A549 (cell line): ENCODE measurements around the gene KDM1B. TPM values are rescaled to one million over a fixed set of nuclear protein-coding genes. Genes with fewer than 3 reads are reported as not detected.

Source experiments
- ATAC-seq, 2 experiments: fragments of 200-7000 bp in 1 of 2; fragments of >200 bp in 1 of 2; cut with Nextera tagmentation in 1 of 2; cut with Tn5 transposase in 1 of 2; 3 replicates each; pipeline versions ENCODE4 v1.8.0 to v1.9.1; 2018 to 2020; ENCODE audit warnings: mild to moderate bottlenecking in 1 of 2, moderate library complexity in 1 of 2
- CTCF ChIA-PET: fragments of 300-600 bp; sonication (Branson Sonifier 250); formaldehyde crosslinking; extraction: SDS; loops from one replicate; lab custom pipeline; 2021; ENCODE audit warnings: antibody characterized with exemption, inconsistent platforms; lab: Yijun Ruan, JAX
- POLR2A ChIA-PET: fragments of 350-600 bp; formaldehyde crosslinking; extraction: SDS; loops from one replicate; lab custom pipeline; 2021; ENCODE audit warnings: antibody characterized with exemption, inconsistent platforms; lab: Yijun Ruan, JAX
- DNase-seq, 2 experiments: peaks; one replicate each; pipeline versions ENCODE4 v3.0.0 to v3.0.0-alpha.2; 2011 to 2016; ENCODE audit warnings: low read depth in 1 of 2, low spot score in 1 of 2
- FAIRE-seq: peaks from 2 replicates; lab custom pipeline; 2011; peaks lifted over from hg19 to GRCh38; lab: Jason Lieb, UNC
- H3K27ac ChIP-seq, 2 experiments: fragments of >200 bp; sonication (Bioruptor Twin); formaldehyde crosslinking; 3 replicates each; pipeline ENCODE4 v1.5.1; 2016 to 2017
- H3K4me1 ChIP-seq: fragments of >200 bp; sonication (Bioruptor Twin); formaldehyde crosslinking; 3 replicates; pipeline ENCODE4 v1.6.1; 2016
- H3K4me2 ChIP-seq: fragments of >200 bp; sonication (Bioruptor Twin); formaldehyde crosslinking; 3 replicates; pipeline ENCODE4 v1.6.1; 2016
- H3K4me3 ChIP-seq: fragments of >200 bp; sonication (Bioruptor Twin); formaldehyde crosslinking; 3 replicates; pipeline ENCODE4 v1.5.1; 2016
- H3K9me3 ChIP-seq: fragments of >200 bp; sonication (Bioruptor Twin); formaldehyde crosslinking; 3 replicates; pipeline ENCODE4 v1.6.1; 2016
- BHLHE40 ChIP-seq: IDR thresholded peaks from 2 replicates; pipeline ENCODE4 v1.6.1; 2012; ENCODE audit warnings: low read depth, low read length, inconsistent platforms
- CBX2 ChIP-seq: fragments of 200-600 bp; sonication (generic); IDR thresholded peaks from 2 replicates; pipeline ENCODE4 v1.6.1; 2016; ENCODE audit warnings: low read depth, mild to moderate bottlenecking, borderline replicate concordance
- CEBPB ChIP-seq, 2 experiments: fragments of >200 bp in 1 of 2; sonication (Bioruptor Twin) in 1 of 2; formaldehyde crosslinking in 1 of 2; IDR thresholded peaks; 2 replicates each; pipeline ENCODE4 v1.6.1; 2012 to 2016
- E2F6 ChIP-seq: IDR thresholded peaks from 2 replicates; pipeline ENCODE4 v1.6.1; 2012; ENCODE audit warnings: low read depth, borderline replicate concordance
- EHMT2 ChIP-seq: fragments of 200-600 bp; sonication (generic); IDR thresholded peaks from 2 replicates; pipeline ENCODE4 v1.6.1; 2016; ENCODE audit warnings: antibody characterized with exemption, low read depth, mild to moderate bottlenecking, moderate library complexity
- EP300 ChIP-seq, 2 experiments: fragments of >200 bp; sonication (Bioruptor Twin); formaldehyde crosslinking; IDR thresholded peaks; 2 replicates in 1 of 2; 3 replicates in 1 of 2; pipeline ENCODE4 v1.6.1; 2016 to 2017
- GATA3 ChIP-seq: IDR thresholded peaks from 2 replicates; pipeline ENCODE4 v1.6.1; 2012; ENCODE audit warnings: borderline replicate concordance
- HEYL ChIP-seq: fragments of 250-450 bp; sonication (Bioruptor Pico); IDR thresholded peaks from 2 replicates; pipeline ENCODE4 v1.8.0; 2021; ENCODE audit warnings: mild to moderate bottlenecking, moderate library complexity
- HMGXB4 ChIP-seq: fragments of 250-450 bp; sonication (Bioruptor Pico); IDR thresholded peaks from 2 replicates; pipeline ENCODE4 v1.5.0; 2021; ENCODE audit warnings: mild to moderate bottlenecking, moderate library complexity, borderline replicate concordance
- HOXB5 ChIP-seq: fragments of 250-450 bp; sonication (Bioruptor Pico); IDR thresholded peaks from 2 replicates; pipeline ENCODE4 v1.5.0; 2020; ENCODE audit warnings: mild to moderate bottlenecking, moderate library complexity
- KDM1A ChIP-seq: fragments of 200-600 bp; sonication (generic); IDR thresholded peaks from 2 replicates; pipeline ENCODE4 v1.6.1; 2016; ENCODE audit warnings: low read depth, mild to moderate bottlenecking
- KDM5A ChIP-seq: fragments of 200-600 bp; sonication (generic); IDR thresholded peaks from 2 replicates; pipeline ENCODE4 v1.6.1; 2016; ENCODE audit warnings: antibody characterized with exemption, mild to moderate bottlenecking
- MAFK ChIP-seq: fragments of 450-650 bp; IDR thresholded peaks from 2 replicates; pipeline ENCODE4 v1.6.1; 2014; ENCODE audit not compliant: partially characterized antibody
- MAZ ChIP-seq: fragments of 150-350 bp; IDR thresholded peaks from 2 replicates; pipeline ENCODE4 v1.6.1; 2014; ENCODE audit warnings: antibody characterized with exemption, low read depth, low read length, borderline replicate concordance
- POLR2A ChIP-seq: IDR thresholded peaks from 2 replicates; pipeline ENCODE4 v1.6.1; 2012; ENCODE audit warnings: mild to moderate bottlenecking, low read length
- RARB ChIP-seq: fragments of 250-450 bp; sonication (Bioruptor Pico); IDR thresholded peaks from 2 replicates; pipeline ENCODE4 v1.8.0; 2021; ENCODE audit warnings: mild to moderate bottlenecking, moderate library complexity
- RCOR1 ChIP-seq: fragments of 150-350 bp; IDR thresholded peaks from 2 replicates; pipeline ENCODE4 v1.6.1; 2014; ENCODE audit warnings: antibody characterized with exemption, low read length, low read depth
- RFX5 ChIP-seq: fragments of 450-650 bp; IDR thresholded peaks from 2 replicates; pipeline ENCODE4 v1.7.1; 2014; ENCODE audit warnings: antibody characterized with exemption, mild to moderate bottlenecking, moderate library complexity
- RNF2 ChIP-seq: fragments of 200-600 bp; sonication (generic); IDR thresholded peaks from 2 replicates; pipeline ENCODE4 v1.6.1; 2016; ENCODE audit warnings: low read depth, mild to moderate bottlenecking, antibody characterized with exemption, moderate library complexity, borderline replicate concordance
- SMC3 ChIP-seq: fragments of >200 bp; sonication (Bioruptor Twin); formaldehyde crosslinking; IDR thresholded peaks from 3 replicates; pipeline ENCODE4 v1.6.1; 2018; ENCODE audit warnings: inconsistent platforms
- SREBF2 ChIP-seq: fragments of 450-650 bp; IDR thresholded peaks from 2 replicates; pipeline ENCODE4 v1.6.1; 2014; ENCODE audit warnings: mild to moderate bottlenecking, moderate library complexity
- TFCP2L1 ChIP-seq: fragments of 250-450 bp; sonication (Bioruptor Pico); IDR thresholded peaks from 2 replicates; pipeline ENCODE4 v1.5.0; 2021; ENCODE audit warnings: mild to moderate bottlenecking
- ZC3H11A ChIP-seq: fragments of 450-650 bp; IDR thresholded peaks from 2 replicates; pipeline ENCODE4 v1.6.1; 2014; ENCODE audit warnings: antibody characterized with exemption, mild to moderate bottlenecking
- WGBS: methylation state at CpG from one replicate; pipeline ENCODE4 v1.1.6; 2017; ENCODE audit errors: missing lambda C conversion rate; 5-methylcytosine and 5-hydroxymethylcytosine counted together
- polyA plus RNA-seq, 4 experiments: library from polyadenylated mRNA; depleted of rRNA in 3 of 4; stranded (reverse); fragments of >200 nt; fragmentation: RNase III in 1 of 4; extraction: RNeasy Plus Mini Kit Qiagen cat#74134 plus additional on column Dnase treatment in 1 of 4; gene quantifications; 2 replicates in 3 of 4; 3 replicates in 1 of 4; pipeline ENCODE4 v1.2.3, GENCODE V29; 2011 to 2017
- TF ChIP-seq, protein P1 (sequence below): fragments of 200-600 bp; sonication (generic); IDR thresholded peaks from 2 replicates; pipeline ENCODE4 v1.6.1; 2016; ENCODE audit warnings: antibody characterized with exemption, mild to moderate bottlenecking, moderate library complexity
- TF ChIP-seq, protein P2 (sequence below): IDR thresholded peaks from 2 replicates; pipeline ENCODE4 v1.6.1; 2012
- TF ChIP-seq, protein P3 (sequence below): IDR thresholded peaks from 2 replicates; pipeline ENCODE4 v1.6.1; 2012

The KDM1B gene
- polyA plus RNA-seq, 2 of the 4 experiments (the other 2 are of a cell fraction) = 11.0 to 14.9 TPM

GRCh38 chr6:18117136-18117535 is 38.1 kb upstream of the KDM1B start:
- TF ChIP-seq BHLHE40 (no peak), MAFK (no peak), CEBPB (IDR thresholded peaks at IDR 0.05) (no peak), CBX2 (no peak), RARB (CRISPR knock-in tag) (no peak), HMGXB4 (CRISPR knock-in tag) (no peak), RFX5 (no peak), HOXB5 (CRISPR knock-in tag) (no peak), TFCP2L1 (no peak), E2F6 (no peak), RNF2 (no peak), SREBF2 (no peak), EP300 (IDR thresholded peaks at IDR 0.05) (no peak), ZC3H11A (no peak), MAZ (no peak), GATA3 (no peak)
- TF ChIP-seq, protein P1, sequence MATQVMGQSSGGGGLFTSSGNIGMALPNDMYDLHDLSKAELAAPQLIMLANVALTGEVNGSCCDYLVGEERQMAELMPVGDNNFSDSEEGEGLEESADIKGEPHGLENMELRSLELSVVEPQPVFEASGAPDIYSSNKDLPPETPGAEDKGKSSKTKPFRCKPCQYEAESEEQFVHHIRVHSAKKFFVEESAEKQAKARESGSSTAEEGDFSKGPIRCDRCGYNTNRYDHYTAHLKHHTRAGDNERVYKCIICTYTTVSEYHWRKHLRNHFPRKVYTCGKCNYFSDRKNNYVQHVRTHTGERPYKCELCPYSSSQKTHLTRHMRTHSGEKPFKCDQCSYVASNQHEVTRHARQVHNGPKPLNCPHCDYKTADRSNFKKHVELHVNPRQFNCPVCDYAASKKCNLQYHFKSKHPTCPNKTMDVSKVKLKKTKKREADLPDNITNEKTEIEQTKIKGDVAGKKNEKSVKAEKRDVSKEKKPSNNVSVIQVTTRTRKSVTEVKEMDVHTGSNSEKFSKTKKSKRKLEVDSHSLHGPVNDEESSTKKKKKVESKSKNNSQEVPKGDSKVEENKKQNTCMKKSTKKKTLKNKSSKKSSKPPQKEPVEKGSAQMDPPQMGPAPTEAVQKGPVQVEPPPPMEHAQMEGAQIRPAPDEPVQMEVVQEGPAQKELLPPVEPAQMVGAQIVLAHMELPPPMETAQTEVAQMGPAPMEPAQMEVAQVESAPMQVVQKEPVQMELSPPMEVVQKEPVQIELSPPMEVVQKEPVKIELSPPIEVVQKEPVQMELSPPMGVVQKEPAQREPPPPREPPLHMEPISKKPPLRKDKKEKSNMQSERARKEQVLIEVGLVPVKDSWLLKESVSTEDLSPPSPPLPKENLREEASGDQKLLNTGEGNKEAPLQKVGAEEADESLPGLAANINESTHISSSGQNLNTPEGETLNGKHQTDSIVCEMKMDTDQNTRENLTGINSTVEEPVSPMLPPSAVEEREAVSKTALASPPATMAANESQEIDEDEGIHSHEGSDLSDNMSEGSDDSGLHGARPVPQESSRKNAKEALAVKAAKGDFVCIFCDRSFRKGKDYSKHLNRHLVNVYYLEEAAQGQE = no peak
- TF ChIP-seq, protein P2, sequence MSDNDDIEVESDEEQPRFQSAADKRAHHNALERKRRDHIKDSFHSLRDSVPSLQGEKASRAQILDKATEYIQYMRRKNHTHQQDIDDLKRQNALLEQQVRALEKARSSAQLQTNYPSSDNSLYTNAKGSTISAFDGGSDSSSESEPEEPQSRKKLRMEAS = no peak
- TF ChIP-seq, protein P3, sequence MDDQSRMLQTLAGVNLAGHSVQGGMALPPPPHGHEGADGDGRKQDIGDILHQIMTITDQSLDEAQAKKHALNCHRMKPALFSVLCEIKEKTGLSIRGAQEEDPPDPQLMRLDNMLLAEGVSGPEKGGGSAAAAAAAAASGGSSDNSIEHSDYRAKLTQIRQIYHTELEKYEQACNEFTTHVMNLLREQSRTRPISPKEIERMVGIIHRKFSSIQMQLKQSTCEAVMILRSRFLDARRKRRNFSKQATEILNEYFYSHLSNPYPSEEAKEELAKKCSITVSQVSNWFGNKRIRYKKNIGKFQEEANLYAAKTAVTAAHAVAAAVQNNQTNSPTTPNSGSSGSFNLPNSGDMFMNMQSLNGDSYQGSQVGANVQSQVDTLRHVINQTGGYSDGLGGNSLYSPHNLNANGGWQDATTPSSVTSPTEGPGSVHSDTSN = no peak
- TF ChIP-seq, all 56 proteins: peak for 0
- FAIRE-seq (no peak), ATAC-seq (no peak), DNase-seq (no peak)
- H3K4me3 ChIP-seq = no peak overlapping the region
- H3K9me3 ChIP-seq = peaks cover 5% of the 10 kb centered on the region; the same call in 1 of the 3 replicates
- 89% methylated on average over 5 of the region's 5 CpGs for WGBS
- ChIA-PET CTCF (interaction anchor here (0.7 kb wide), 1 partner anchor 17 kb away, joined by 3 read pairs; no protein-coding TSS in a partner anchor), POLR2A (no interaction called here)
- H3K4me1 ChIP-seq = 0 out of 3 replicates have a peak, but pooled peaks cover 2% of the 10 kb centered on the region
- no peak overlapping the region for H3K4me2 ChIP-seq
- H3K27ac ChIP-seq = no peak overlapping the region

GRCh38 chr6:18118330-18118729 is 36.9 kb upstream of the KDM1B start:
- no peak overlapping the region for H3K4me3 ChIP-seq
- CTCF ChIA-PET = no interaction called here
- no peak overlapping the region for H3K4me2 ChIP-seq
- DNase-seq (no peak), FAIRE-seq (no peak), ATAC-seq (no peak)
- H3K4me1 ChIP-seq = 0 out of 3 replicates have a peak, but pooled peaks cover 3% of the 10 kb centered on the region
- peaks cover 5% of the 10 kb centered on the region; the same call in 1 of the 3 replicates for H3K9me3 ChIP-seq
- no peak overlapping the region for H3K27ac ChIP-seq
- POLR2A ChIA-PET = no interaction called here
- 66% methylated on average over 3 of the region's 3 CpGs for WGBS
- TF ChIP-seq HEYL (no peak), RCOR1 (no peak), POLR2A (no peak), EP300 (IDR thresholded peaks at IDR 0.05) (no peak), EHMT2 (no peak), SMC3 (no peak), KDM1A (no peak), CEBPB (IDR thresholded peaks at IDR 0.05) (no peak), HOXB5 (CRISPR knock-in tag) (no peak), RFX5 (no peak), KDM5A (no peak)
